ENCODE data around the gene GATA6. TPM values are rescaled to one million over a fixed set of nuclear protein-coding genes. Genes with fewer than 3 reads are reported as not detected.

GATA6 gene
- total RNA-seq, 2 donors from 2014 or later = 41.8 to 114 TPM

DNA sequence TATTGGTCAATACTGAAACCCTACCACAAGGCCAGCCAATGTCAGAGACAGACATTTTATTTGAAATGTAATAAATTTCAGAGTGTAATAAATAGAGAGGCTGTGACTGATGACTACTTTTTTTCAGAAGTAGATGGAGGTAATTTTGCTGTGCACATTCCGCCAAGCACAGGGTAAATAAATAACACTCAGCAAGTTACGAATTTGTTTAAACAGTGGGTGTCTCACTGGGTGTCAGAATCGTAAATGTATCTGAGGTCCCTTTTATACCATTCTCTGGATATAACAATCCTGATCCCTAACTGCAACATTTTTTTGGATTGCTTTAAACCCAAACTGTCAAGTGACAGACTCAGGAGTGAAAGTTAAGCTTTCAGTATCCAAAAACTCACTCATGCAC, 74.1 kb downstream of the GATA6 start:
- no peaks in the 10 kb centered on the region for H3K36me3 ChIP-seq (replicated peaks in 1 of 2; ENCODE audit: insufficient read depth in 1 of 2, low read depth in 2 of 2)
- H3K4me3 ChIP-seq = no peak overlapping the region
- no peaks in the 10 kb centered on the region for H3K9me3 ChIP-seq
- TF ChIP-seq, protein P1, sequence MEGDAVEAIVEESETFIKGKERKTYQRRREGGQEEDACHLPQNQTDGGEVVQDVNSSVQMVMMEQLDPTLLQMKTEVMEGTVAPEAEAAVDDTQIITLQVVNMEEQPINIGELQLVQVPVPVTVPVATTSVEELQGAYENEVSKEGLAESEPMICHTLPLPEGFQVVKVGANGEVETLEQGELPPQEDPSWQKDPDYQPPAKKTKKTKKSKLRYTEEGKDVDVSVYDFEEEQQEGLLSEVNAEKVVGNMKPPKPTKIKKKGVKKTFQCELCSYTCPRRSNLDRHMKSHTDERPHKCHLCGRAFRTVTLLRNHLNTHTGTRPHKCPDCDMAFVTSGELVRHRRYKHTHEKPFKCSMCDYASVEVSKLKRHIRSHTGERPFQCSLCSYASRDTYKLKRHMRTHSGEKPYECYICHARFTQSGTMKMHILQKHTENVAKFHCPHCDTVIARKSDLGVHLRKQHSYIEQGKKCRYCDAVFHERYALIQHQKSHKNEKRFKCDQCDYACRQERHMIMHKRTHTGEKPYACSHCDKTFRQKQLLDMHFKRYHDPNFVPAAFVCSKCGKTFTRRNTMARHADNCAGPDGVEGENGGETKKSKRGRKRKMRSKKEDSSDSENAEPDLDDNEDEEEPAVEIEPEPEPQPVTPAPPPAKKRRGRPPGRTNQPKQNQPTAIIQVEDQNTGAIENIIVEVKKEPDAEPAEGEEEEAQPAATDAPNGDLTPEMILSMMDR (IDR thresholded peaks at IDR 0.05) = no peak
- TF ChIP-seq POLR2A (IDR thresholded peaks at IDR 0.05) = no peak
- ATAC-seq = peak; percentile 36
- H3K27me3 ChIP-seq = no peaks in the 10 kb centered on the region
- intact Hi-C loops (cut with DNase I) = no loop called here
- DNase-seq = no peak
- 44 to 63% methylated on average over 3 of the region's 3 CpGs for WGBS, 2 donors
- peak overlapping the region in 3 of 4 donors; percentile 17 to 65 (median 45) for H3K27ac ChIP-seq
- peaks cover 22% of the 10 kb centered on the region for H3K4me1 ChIP-seq

DNA sequence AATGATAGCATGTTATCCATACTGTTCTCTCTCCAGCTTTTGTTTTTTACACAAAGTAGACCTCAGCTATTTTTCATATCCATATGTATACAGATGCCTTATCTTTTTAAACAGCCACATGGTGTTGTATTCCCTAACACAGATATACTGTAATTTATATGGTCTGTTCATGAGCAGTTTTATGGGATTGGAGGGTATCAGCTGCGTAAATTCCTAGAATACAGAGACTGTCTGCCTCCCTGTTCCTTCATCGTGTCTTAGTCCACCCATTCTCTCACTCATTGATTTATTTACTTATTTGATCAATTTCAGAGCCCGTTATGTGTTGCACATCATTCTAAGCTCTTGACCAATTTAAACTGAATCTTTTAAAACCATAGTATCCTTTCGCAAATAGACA, 80.6 kb downstream of the GATA6 start:
- intact Hi-C loops (cut with DNase I) = no loop called here
- H3K27me3 ChIP-seq = no peaks in the 10 kb centered on the region
- 78 to 86% methylated on average over 4 of the region's 4 CpGs for WGBS, 2 donors
- H3K9me3 ChIP-seq = no peaks in the 10 kb centered on the region
- no peak for DNase-seq
- H3K4me1 ChIP-seq = no peaks in the 10 kb centered on the region
- ATAC-seq = no peak
- TF ChIP-seq, protein P1 (IDR thresholded peaks at IDR 0.05) = no peak
- TF ChIP-seq POLR2A (IDR thresholded peaks at IDR 0.05) = no peak
- no peak overlapping the region for H3K27ac ChIP-seq
- no peaks in the 10 kb centered on the region for H3K36me3 ChIP-seq (replicated peaks in 1 of 2; ENCODE audit: insufficient read depth in 1 of 2, low read depth in 2 of 2)
- no peak overlapping the region for H3K4me3 ChIP-seq

DNA sequence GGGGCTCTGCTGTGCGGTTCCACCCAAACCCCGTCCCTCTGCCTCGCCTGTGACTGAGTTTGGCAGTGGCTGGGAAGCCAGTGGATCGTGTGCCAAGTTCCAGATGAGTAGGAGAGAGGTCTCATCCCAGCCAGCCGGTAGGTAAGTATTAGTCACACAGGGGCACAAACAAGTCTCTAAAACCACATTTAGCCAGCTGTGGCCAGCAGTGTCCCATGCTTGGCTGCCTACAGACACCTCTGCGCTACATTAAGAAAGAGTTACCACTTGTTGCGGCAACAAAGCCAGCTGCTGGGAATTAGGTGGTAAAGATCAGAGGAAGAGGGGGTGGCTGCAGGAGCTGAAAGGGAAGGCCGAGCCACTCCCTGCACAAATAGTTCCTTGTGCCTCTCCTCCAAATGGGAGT, 81.2 kb downstream of the GATA6 start:
- Histone ChIP-seq H3K4me1 (no peaks in the 10 kb centered on the region), H3K4me3 (no peak overlapping the region), H3K9me3 (no peaks in the 10 kb centered on the region), H3K27ac (no peak overlapping the region), H3K27me3 (no peaks in the 10 kb centered on the region), H3K36me3 (replicated peaks in 1 of 2; ENCODE audit: insufficient read depth in 1 of 2, low read depth in 2 of 2) (no peaks in the 10 kb centered on the region)
- 77 to 87% methylated on average over 7 to 8 of the region's 8 CpGs for WGBS, 2 donors
- DNase-seq = no peak
- intact Hi-C loops (cut with DNase I) = no loop called here
- TF ChIP-seq POLR2A (IDR thresholded peaks at IDR 0.05) = no peak
- TF ChIP-seq, protein P1 (IDR thresholded peaks at IDR 0.05) = no peak
- ATAC-seq = no peak

Small RNAs within 50 kb of the gene (small RNA-seq; reads per million reads assigned to genes)
- gene RNU6-702P = not detected
- gene RNU6ATAC20P = not detected

Other genes starting within 250 kb of the GATA6 start
- gene CTAGE1, start 248.3 kb downstream of the GATA6 start, total RNA-seq = not detected

All from body of pancreas (tissue), 4 donors.